Measurements from ENCODE around the gene ADH1C.

GRCh38 chr4:99336553-99336952 is 16.0 kb downstream of the ADH1C start:
- no peak for TF ChIP-seq CTCF (IDR thresholded peaks at IDR 0.05)
- no peak for TF ChIP-seq POLR2A (IDR thresholded peaks at IDR 0.05)
